Measurements from ENCODE around the gene OOSP2.

- TF ChIP-seq POLR2AphosphoS5 (IDR thresholded peaks at IDR 0.05; ENCODE audit: low read depth, low read length) (no peak), TAF1 (IDR thresholded peaks at IDR 0.05; ENCODE audit: borderline replicate concordance, insufficient read depth, low read length) (no peak), REST (IDR thresholded peaks at IDR 0.05; ENCODE audit: insufficient read depth in 1 of 2, low read depth in 2 of 2, low read length in 2 of 2) (no peak), FOXP2 (optimal IDR thresholded peaks at IDR 0.05; ENCODE audit: borderline replicate concordance, extremely low read depth, extremely low read length, insufficient read depth) (no peak), SIN3A (IDR thresholded peaks at IDR 0.05; ENCODE audit: borderline replicate concordance, insufficient read depth, low read length) (no peak)
Measured at GRCh38 chr11:60078745-60079144, 38.5 kb downstream of the OOSP2 start.
